Measurements from ENCODE around the gene SLC6A16.

The SLC6A16 gene

DNA sequence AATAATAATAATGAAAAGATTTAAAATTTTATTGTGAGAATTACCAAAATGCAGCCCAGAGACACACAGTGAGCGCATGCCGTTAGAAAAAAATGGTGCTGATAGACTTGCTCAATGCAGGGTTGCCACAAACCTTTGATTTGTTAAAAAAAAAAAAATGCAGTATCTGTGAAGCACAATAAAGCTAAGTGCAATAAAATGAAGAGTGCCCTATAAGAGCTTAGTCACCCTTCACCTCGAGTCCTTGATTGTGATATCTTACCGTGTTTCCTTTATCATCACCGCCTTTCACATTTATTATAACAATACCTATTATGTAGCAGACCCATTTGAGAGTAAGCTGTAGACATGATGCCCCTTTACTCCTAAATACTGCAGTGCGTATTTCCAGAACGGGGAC is 83.2 kb downstream of the SLC6A16 start:
- no peak for TF ChIP-seq CTCF (IDR thresholded peaks at IDR 0.05; ENCODE audit: low read depth, low read length)
- H3K27me3 ChIP-seq (ENCODE audit: insufficient read depth, low read depth, severe bottlenecking), result no peaks in the 10 kb centered on the region
- no peak overlapping the region for H3K27ac ChIP-seq
- no peaks in the 10 kb centered on the region for H3K36me3 ChIP-seq
- H3K9me3 ChIP-seq (ENCODE audit: severe bottlenecking), result no peaks in the 10 kb centered on the region
- no peak overlapping the region for H3K4me3 ChIP-seq (ENCODE audit: low read depth, low read length)
- DNase-seq, result no peak

Data from WERI-Rb-1 (cell line).